DND-41 (cell line): ENCODE results near the gene DNHD1.

ENCODE experiments used
- ATAC-seq: fragments of 200-7000 bp; cut with Tn5 transposase; 3 replicates; pipeline ENCODE4 v1.9.1; 2021; ENCODE audit warnings: low read depth; ENCODE audit not compliant: insufficient read depth
- DNase-seq: peaks from one replicate; pipeline ENCODE4 v3.0.0-alpha.2; 2020
- H2AFZ ChIP-seq: 2 replicates; pipeline ENCODE4 v1.6.0; 2012; ENCODE audit warnings: low read depth, low read length
- H3K27ac ChIP-seq: 2 replicates; pipeline ENCODE4 v1.5.1; 2012; ENCODE audit warnings: low read length, inconsistent platforms
- H3K27me3 ChIP-seq: fragments of 200-600 bp; sonication (generic); 2 replicates; pipeline ENCODE4 v1.6.0; 2012; ENCODE audit warnings: low read length, mild to moderate bottlenecking, inconsistent platforms; ENCODE audit not compliant: insufficient read depth, poor library complexity
- H3K36me3 ChIP-seq: 2 replicates; pipeline ENCODE4 v1.5.1; 2012; ENCODE audit warnings: low read length, inconsistent platforms; ENCODE audit not compliant: insufficient read depth
- H3K4me1 ChIP-seq: 2 replicates; pipeline ENCODE4 v1.5.1; 2012; ENCODE audit warnings: mild to moderate bottlenecking, low read length; ENCODE audit not compliant: insufficient read depth
- H3K4me2 ChIP-seq: 2 replicates; pipeline ENCODE4 v1.6.0; 2012; ENCODE audit warnings: mild to moderate bottlenecking, moderate library complexity, low read length, inconsistent platforms; ENCODE audit not compliant: insufficient read depth
- H3K4me3 ChIP-seq, 2 experiments: fragments of 200-600 bp in 1 of 2; shearing (Covaris generic) in 1 of 2; 2 replicates each; pipeline ENCODE4 v1.5.1; 2012 to 2016; ENCODE audit warnings: inconsistent platforms in 2 of 2, low read length in 2 of 2, mild to moderate bottlenecking in 2 of 2, low read depth in 1 of 2, moderate library complexity in 1 of 2
- H3K79me2 ChIP-seq: 2 replicates; pipeline ENCODE4 v1.6.0; 2012; ENCODE audit warnings: low read length, inconsistent platforms; ENCODE audit not compliant: insufficient read depth
- H3K9ac ChIP-seq: 2 replicates; pipeline ENCODE4 v1.6.0; 2012; ENCODE audit warnings: low read depth, mild to moderate bottlenecking, inconsistent platforms, low read length, moderate library complexity
- H3K9me3 ChIP-seq: 2 replicates; pipeline ENCODE4 v1.5.1; 2012; ENCODE audit warnings: low read length, moderate library complexity, mild to moderate bottlenecking, inconsistent platforms; ENCODE audit not compliant: insufficient read depth, severe bottlenecking
- H4K20me1 ChIP-seq: 2 replicates; pipeline ENCODE4 v1.6.0; 2012; ENCODE audit warnings: low read length; ENCODE audit not compliant: insufficient read depth
- EZH2 ChIP-seq: IDR thresholded peaks from 3 replicates; pipeline ENCODE4 v1.6.1; 2012; ENCODE audit warnings: borderline replicate concordance, low read depth, mild to moderate bottlenecking, moderate library complexity, low read length, inconsistent platforms; ENCODE audit not compliant: severe bottlenecking
- TF ChIP-seq, protein P1 (sequence below): IDR thresholded peaks from 2 replicates; pipeline ENCODE4 v1.5.1; 2012; ENCODE audit warnings: borderline replicate concordance, low read length, moderate library complexity, mild to moderate bottlenecking; ENCODE audit not compliant: poor library complexity, severe bottlenecking; ENCODE audit errors: extremely low read depth

Gene DNHD1

DNA sequence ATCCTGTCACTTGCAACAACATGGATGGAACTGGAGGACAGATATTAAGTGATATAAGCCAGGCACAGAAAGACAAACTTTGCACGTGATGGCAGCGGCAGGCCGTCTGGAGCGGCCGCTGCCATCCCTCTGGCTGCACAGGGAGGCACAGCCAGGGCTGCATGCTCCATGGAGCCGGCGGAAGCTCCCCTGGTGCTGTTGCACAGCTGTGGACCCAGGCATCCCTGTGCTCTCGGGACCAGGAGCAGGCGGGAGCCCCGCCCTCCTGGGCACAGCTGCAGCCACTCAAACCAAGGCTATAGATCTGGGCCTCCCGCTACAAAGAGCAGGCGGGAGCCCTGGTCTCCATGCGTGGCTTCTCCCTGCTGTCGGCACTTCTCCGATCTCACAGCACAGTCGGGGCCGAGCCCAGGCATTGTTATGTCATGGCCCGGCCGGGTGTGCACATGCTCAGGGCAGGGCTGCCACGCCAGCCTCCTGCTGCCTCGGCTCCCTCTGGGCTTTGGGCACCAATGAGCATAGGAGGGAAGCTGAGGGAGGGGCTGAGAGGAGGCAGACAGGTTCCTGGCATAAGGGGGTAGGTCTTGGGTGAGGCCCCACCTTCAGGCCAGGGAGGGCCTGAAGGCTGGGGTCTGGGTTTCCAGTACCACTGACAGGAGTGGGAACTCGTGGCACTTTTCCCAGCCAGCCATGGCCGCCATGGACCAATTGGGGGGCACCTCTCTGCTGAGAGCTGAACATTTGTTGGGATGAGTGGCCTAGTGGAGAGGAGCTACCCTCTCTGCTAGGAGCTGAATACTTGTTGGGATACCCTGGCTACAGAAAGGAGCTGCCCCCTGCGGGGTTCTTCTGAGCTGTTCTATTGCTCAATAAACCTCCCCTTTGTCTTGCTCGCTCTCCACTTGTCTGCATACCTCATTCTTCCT lies 89.6 kb downstream of the DNHD1 start:
- no peak overlapping the region for H3K4me2 ChIP-seq
- TF ChIP-seq, protein P1, sequence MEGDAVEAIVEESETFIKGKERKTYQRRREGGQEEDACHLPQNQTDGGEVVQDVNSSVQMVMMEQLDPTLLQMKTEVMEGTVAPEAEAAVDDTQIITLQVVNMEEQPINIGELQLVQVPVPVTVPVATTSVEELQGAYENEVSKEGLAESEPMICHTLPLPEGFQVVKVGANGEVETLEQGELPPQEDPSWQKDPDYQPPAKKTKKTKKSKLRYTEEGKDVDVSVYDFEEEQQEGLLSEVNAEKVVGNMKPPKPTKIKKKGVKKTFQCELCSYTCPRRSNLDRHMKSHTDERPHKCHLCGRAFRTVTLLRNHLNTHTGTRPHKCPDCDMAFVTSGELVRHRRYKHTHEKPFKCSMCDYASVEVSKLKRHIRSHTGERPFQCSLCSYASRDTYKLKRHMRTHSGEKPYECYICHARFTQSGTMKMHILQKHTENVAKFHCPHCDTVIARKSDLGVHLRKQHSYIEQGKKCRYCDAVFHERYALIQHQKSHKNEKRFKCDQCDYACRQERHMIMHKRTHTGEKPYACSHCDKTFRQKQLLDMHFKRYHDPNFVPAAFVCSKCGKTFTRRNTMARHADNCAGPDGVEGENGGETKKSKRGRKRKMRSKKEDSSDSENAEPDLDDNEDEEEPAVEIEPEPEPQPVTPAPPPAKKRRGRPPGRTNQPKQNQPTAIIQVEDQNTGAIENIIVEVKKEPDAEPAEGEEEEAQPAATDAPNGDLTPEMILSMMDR = no peak
- DNase-seq (no peak), ATAC-seq (0 out of 3 replicates have a peak, but pooled peaks have one; percentile 9)
- H2AFZ ChIP-seq = no peak overlapping the region
- H3K4me3 ChIP-seq = no peak overlapping the region
- H3K27me3 ChIP-seq = no peaks in the 10 kb centered on the region
- H3K9me3 ChIP-seq = peaks cover 9% of the 10 kb centered on the region
- no peaks in the 10 kb centered on the region for H3K79me2 ChIP-seq
- H3K27ac ChIP-seq = no peak overlapping the region
- no peaks in the 10 kb centered on the region for H4K20me1 ChIP-seq
- no peaks in the 10 kb centered on the region for H3K4me1 ChIP-seq
- H3K9ac ChIP-seq = no peak overlapping the region
- peaks cover 4% of the 10 kb centered on the region for H3K36me3 ChIP-seq

DNA sequence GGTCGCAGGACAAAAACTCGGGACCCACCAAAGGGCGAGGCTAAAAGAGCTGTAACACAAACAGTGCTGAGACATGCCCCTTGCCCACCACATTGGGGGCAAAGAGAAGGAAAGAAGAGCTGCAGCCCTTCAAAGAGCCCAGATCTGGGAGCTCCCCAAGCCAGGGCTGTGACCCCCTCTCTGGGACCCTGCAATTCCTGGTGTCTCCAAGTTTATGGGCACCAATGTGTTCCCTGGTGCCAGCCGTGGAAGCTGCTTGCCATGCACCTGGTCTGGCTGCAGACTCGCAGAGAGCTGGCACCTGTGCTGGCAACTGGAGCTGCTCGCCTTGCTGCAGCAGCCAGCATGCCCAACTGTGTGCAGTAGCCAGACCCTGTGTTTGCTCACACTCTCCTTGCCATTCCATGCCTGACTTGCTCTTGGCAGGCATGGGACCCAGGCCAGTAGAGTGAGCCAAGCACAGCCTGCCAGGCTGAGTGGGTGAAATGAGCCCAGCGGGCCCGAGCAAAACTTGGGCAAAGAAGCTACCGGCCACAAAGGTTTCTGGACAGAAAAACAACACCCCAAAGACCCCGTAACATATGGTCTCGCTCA lies 90.4 kb downstream of the DNHD1 start:
- no peak for DNase-seq
- Histone ChIP-seq H3K27ac (no peak overlapping the region), H3K27me3 (no peaks in the 10 kb centered on the region), H3K9me3 (peaks cover 9% of the 10 kb centered on the region), H4K20me1 (no peaks in the 10 kb centered on the region), H3K4me1 (no peaks in the 10 kb centered on the region), H3K4me3 (no peak overlapping the region), H3K79me2 (no peaks in the 10 kb centered on the region), H2AFZ (no peak overlapping the region), H3K9ac (no peak overlapping the region), H3K36me3 (peaks cover 4% of the 10 kb centered on the region), H3K4me2 (no peak overlapping the region)
- no peak for ATAC-seq
- TF ChIP-seq, protein P1 = no peak
- no peak for TF ChIP-seq EZH2

DNA sequence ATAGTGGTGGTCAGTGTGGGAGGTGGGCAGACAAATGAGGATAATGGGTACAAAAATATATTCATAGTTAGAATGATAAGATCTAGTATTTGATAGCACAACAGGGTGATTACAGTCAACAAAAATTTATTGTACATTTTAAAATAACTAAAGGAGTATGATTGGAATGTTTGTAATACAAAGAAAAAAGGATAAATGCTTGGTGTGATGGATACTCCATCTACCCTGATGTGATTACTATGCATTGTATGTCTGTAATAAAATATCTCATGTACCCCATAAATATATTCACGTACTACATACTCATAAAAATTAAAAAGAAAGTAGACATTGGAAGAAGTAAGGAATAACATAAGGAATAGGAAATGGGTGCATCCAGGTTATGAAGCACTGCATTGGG lies 90.9 kb downstream of the DNHD1 start:
- Histone ChIP-seq H4K20me1 (no peaks in the 10 kb centered on the region), H3K4me2 (no peak overlapping the region), H3K36me3 (peaks cover 4% of the 10 kb centered on the region), H2AFZ (no peak overlapping the region), H3K4me3 (no peak overlapping the region), H3K27me3 (no peaks in the 10 kb centered on the region), H3K4me1 (no peaks in the 10 kb centered on the region), H3K27ac (no peak overlapping the region), H3K79me2 (no peaks in the 10 kb centered on the region), H3K9ac (no peak overlapping the region), H3K9me3 (peaks cover 9% of the 10 kb centered on the region)
- ATAC-seq (no peak), DNase-seq (no peak)
- TF ChIP-seq, protein P1 = no peak
- TF ChIP-seq EZH2 = no peak
